Muscle layer of duodenum (tissue), 2 donors: Measurements from ENCODE around the gene PSME1.

ENCODE experiments used
- H3K27ac ChIP-seq: one replicate; pipeline ENCODE4 v1.7.0; 2013; ENCODE audit warnings: mild to moderate bottlenecking, low read length
- H3K27me3 ChIP-seq: one replicate; pipeline ENCODE4 v1.7.0; 2013; ENCODE audit warnings: low read depth, mild to moderate bottlenecking, control low read depth, low read length
- H3K36me3 ChIP-seq, 2 donors: one replicate each; pipeline ENCODE4 v1.7.0; 2013; ENCODE audit warnings: low read length in 2 of 2, control low read depth in 1 of 2, mild to moderate bottlenecking in 1 of 2; ENCODE audit not compliant: insufficient read depth in 2 of 2, control insufficient read depth in 1 of 2
- H3K4me1 ChIP-seq, 2 donors: one replicate each; pipeline ENCODE4 v1.7.0; 2013; ENCODE audit warnings: low read length in 2 of 2, mild to moderate bottlenecking in 2 of 2, control low read depth in 1 of 2, moderate library complexity in 1 of 2; ENCODE audit not compliant: insufficient read depth in 2 of 2, control insufficient read depth in 1 of 2
- H3K4me3 ChIP-seq, 2 donors: one replicate each; pipeline ENCODE4 v1.7.0; 2013; ENCODE audit warnings: low read length in 2 of 2, low read depth in 1 of 2, mild to moderate bottlenecking in 1 of 2
- H3K9me3 ChIP-seq, 2 donors: one replicate each; pipeline ENCODE4 v1.7.0; 2013; ENCODE audit warnings: low read length in 2 of 2, control low read depth in 1 of 2, mild to moderate bottlenecking in 1 of 2; ENCODE audit not compliant: control insufficient read depth in 1 of 2
- donor health status: healthy.

PSME1 gene

GRCh38 chr14:24179961-24180796 lies 44.2 kb downstream of the PSME1 start:
- no peaks in the 10 kb centered on the region for H3K9me3 ChIP-seq
- peaks cover 0 to 3% of the 10 kb centered on the region in 2 donors for H3K4me1 ChIP-seq
- peak overlapping the region; percentile 65 for H3K27ac ChIP-seq
- H3K36me3 ChIP-seq: peaks cover 46 to 86% of the 10 kb centered on the region in 2 donors
- no peaks in the 10 kb centered on the region for H3K27me3 ChIP-seq
- no peak overlapping the region for H3K4me3 ChIP-seq

- Histone ChIP-seq H3K27ac (no peak overlapping the region), H3K27me3 (no peaks in the 10 kb centered on the region), H3K36me3 (peaks cover 54 to 98% of the 10 kb centered on the region in 2 donors)
Measured at GRCh38 chr14:24181371-24182077, 45.5 kb downstream of the PSME1 start.

GRCh38 chr14:24182110-24182882 lies 46.3 kb downstream of the PSME1 start:
- no peak overlapping the region for H3K27ac ChIP-seq
- no peaks in the 10 kb centered on the region for H3K9me3 ChIP-seq
- H3K4me1 ChIP-seq: peaks cover 0 to 5% of the 10 kb centered on the region in 2 donors
- no peaks in the 10 kb centered on the region for H3K27me3 ChIP-seq
- peaks cover 53 to 94% of the 10 kb centered on the region in 2 donors for H3K36me3 ChIP-seq
- H3K4me3 ChIP-seq: no peak overlapping the region

More at GRCh38 chr14:24181371-24182077, 45.5 kb downstream of the PSME1 start:
- no peaks in the 10 kb centered on the region for H3K9me3 ChIP-seq
- H3K4me3 ChIP-seq: no peak overlapping the region
- peaks cover 0 to 3% of the 10 kb centered on the region in 2 donors for H3K4me1 ChIP-seq

GRCh38 chr14:24183014-24183481 lies 47.1 kb downstream of the PSME1 start:
- Histone ChIP-seq H3K4me1 (peaks cover 4 to 12% of the 10 kb centered on the region in 2 donors), H3K36me3 (peaks cover 53 to 86% of the 10 kb centered on the region in 2 donors)

GRCh38 chr14:24184104-24184970 lies 48.3 kb downstream of the PSME1 start:
- Histone ChIP-seq H3K4me3 (no peak overlapping the region), H3K27ac (no peak overlapping the region), H3K36me3 (peaks cover 46 to 73% of the 10 kb centered on the region in 2 donors)

More at GRCh38 chr14:24183014-24183481, 47.1 kb downstream of the PSME1 start:
- no peak overlapping the region for H3K4me3 ChIP-seq
- no peak overlapping the region for H3K27ac ChIP-seq
- H3K27me3 ChIP-seq: no peaks in the 10 kb centered on the region
- H3K9me3 ChIP-seq: no peaks in the 10 kb centered on the region

GRCh38 chr14:24185026-24185425 lies 49.0 kb downstream of the PSME1 start:
- no peak overlapping the region for H3K27ac ChIP-seq
- H3K9me3 ChIP-seq: no peaks in the 10 kb centered on the region
- H3K4me1 ChIP-seq: peaks cover 4 to 21% of the 10 kb centered on the region in 2 donors
- H3K36me3 ChIP-seq: peaks cover 45 to 67% of the 10 kb centered on the region in 2 donors
- no peaks in the 10 kb centered on the region for H3K27me3 ChIP-seq
- H3K4me3 ChIP-seq: no peak overlapping the region

More at GRCh38 chr14:24184104-24184970, 48.3 kb downstream of the PSME1 start:
- H3K9me3 ChIP-seq: no peaks in the 10 kb centered on the region
- peaks cover 4 to 21% of the 10 kb centered on the region in 2 donors for H3K4me1 ChIP-seq
- H3K27me3 ChIP-seq: no peaks in the 10 kb centered on the region

GRCh38 chr14:24185741-24186140 lies 49.7 kb downstream of the PSME1 start:
- no peaks in the 10 kb centered on the region for H3K27me3 ChIP-seq
- no peaks in the 10 kb centered on the region for H3K9me3 ChIP-seq
- H3K27ac ChIP-seq: no peak overlapping the region
- H3K4me1 ChIP-seq: peaks cover 4 to 19% of the 10 kb centered on the region in 2 donors
- H3K36me3 ChIP-seq: peaks cover 41 to 64% of the 10 kb centered on the region in 2 donors
- H3K4me3 ChIP-seq: no peak overlapping the region

GRCh38 chr14:24186831-24187538 lies 51.0 kb downstream of the PSME1 start:
- H3K27me3 ChIP-seq: no peaks in the 10 kb centered on the region
- no peaks in the 10 kb centered on the region for H3K9me3 ChIP-seq
- H3K4me1 ChIP-seq: peaks cover 4 to 19% of the 10 kb centered on the region in 2 donors
- H3K36me3 ChIP-seq: peaks cover 29 to 58% of the 10 kb centered on the region in 2 donors
- no peak overlapping the region for H3K4me3 ChIP-seq
- H3K27ac ChIP-seq: no peak overlapping the region

- H3K27ac ChIP-seq: no peak overlapping the region
- no peaks in the 10 kb centered on the region for H3K9me3 ChIP-seq
- H3K27me3 ChIP-seq: no peaks in the 10 kb centered on the region
- H3K36me3 ChIP-seq: peaks cover 30 to 58% of the 10 kb centered on the region in 2 donors
- H3K4me1 ChIP-seq: peaks cover 4 to 19% of the 10 kb centered on the region in 2 donors
- H3K4me3 ChIP-seq: peak overlapping the region; percentile 70 to 79
Measured at GRCh38 chr14:24187539-24187915, 51.5 kb downstream of the PSME1 start.
